Bronchial epithelial cell (primary cell): Measurements from ENCODE around the gene YWHAQ. TPM values are rescaled to one million over a fixed set of nuclear protein-coding genes. Genes with fewer than 3 reads are reported as not detected.
"Not testable (repeated sequence)": the region's sequence is repeated elsewhere in the genome, so short reads cannot be mapped to it uniquely, and the experiment has no call there.

ENCODE experiments used
- DNase-seq: peaks from one replicate; pipeline ENCODE4 v3.0.0-alpha.2; 2010; ENCODE audit warnings: low read depth
- FAIRE-seq: peaks from 2 replicates; lab custom pipeline; 2011; peaks lifted over from hg19 to GRCh38; lab: Jason Lieb, UNC
- H3K27me3 ChIP-seq: 2 replicates; pipeline ENCODE4 v1.5.1; 2011; ENCODE audit warnings: low read length; ENCODE audit not compliant: control insufficient read depth, insufficient read depth
- H3K36me3 ChIP-seq: 2 replicates; pipeline ENCODE4 v1.5.1; 2011; ENCODE audit warnings: low read length; ENCODE audit not compliant: control insufficient read depth, insufficient read depth
- H3K4me3 ChIP-seq: 2 replicates; pipeline ENCODE4 v1.5.1; 2011; ENCODE audit warnings: mild to moderate bottlenecking, low read depth, low read length, control low read depth
- CTCF ChIP-seq: IDR thresholded peaks from 2 replicates; pipeline ENCODE4 v1.5.1; 2011; ENCODE audit warnings: mild to moderate bottlenecking, moderate library complexity, low read length, control low read depth, inconsistent platforms; ENCODE audit not compliant: insufficient read depth, severe bottlenecking
- total RNA-seq: library from RNA; depleted of rRNA; stranded (reverse); fragments of >200 nt; gene quantifications from 2 replicates; pipeline ENCODE4 v1.2.1, GENCODE V29; 2014

Gene YWHAQ
- total RNA-seq, 1 donor from 2014 or later = 176 TPM

- Histone ChIP-seq H3K36me3 (peaks cover 8% of the 10 kb centered on the region), H3K27me3 (no peaks in the 10 kb centered on the region), H3K4me3 (no peak overlapping the region)
- FAIRE-seq = no peak
- DNase-seq = no peak
- TF ChIP-seq CTCF = no peak
These were observed 35.1 kb downstream of the YWHAQ start for GRCh38 chr2:9595746-9596145.

GRCh38 chr2:9595256-9595655 is 35.5 kb downstream of the YWHAQ start:
- DNase-seq = peak; percentile 16
- not testable (repeated sequence) for H3K27me3 ChIP-seq, FAIRE-seq, H3K4me3 ChIP-seq, H3K36me3 ChIP-seq

- H3K27me3 ChIP-seq = no peaks in the 10 kb centered on the region
- H3K36me3 ChIP-seq = peaks cover 5% of the 10 kb centered on the region
- no peak overlapping the region for H3K4me3 ChIP-seq
- DNase-seq (peak; percentile 93), FAIRE-seq (no peak)
- TF ChIP-seq CTCF = no peak
These were observed 36.3 kb downstream of the YWHAQ start for GRCh38 chr2:9594366-9595054.

- Histone ChIP-seq H3K36me3 (peaks cover 4% of the 10 kb centered on the region), H3K4me3 (no peak overlapping the region), H3K27me3 (no peaks in the 10 kb centered on the region)
- FAIRE-seq (no peak), DNase-seq (no peak)
- TF ChIP-seq CTCF = no peak
These were observed 36.9 kb downstream of the YWHAQ start for GRCh38 chr2:9593925-9594324.

GRCh38 chr2:9592699-9593098 is 38.1 kb downstream of the YWHAQ start:
- DNase-seq = no peak
- Histone ChIP-seq H3K4me3 (no peak overlapping the region), H3K36me3 (peaks cover 6% of the 10 kb centered on the region), H3K27me3 (no peaks in the 10 kb centered on the region)
- TF ChIP-seq CTCF = no peak
- FAIRE-seq = no peak

- DNase-seq = peak; percentile 56
- FAIRE-seq = no peak
- no peak overlapping the region for H3K4me3 ChIP-seq
- peaks cover 12% of the 10 kb centered on the region for H3K36me3 ChIP-seq
- no peak for TF ChIP-seq CTCF
- H3K27me3 ChIP-seq = no peaks in the 10 kb centered on the region
These were observed 40.2 kb downstream of the YWHAQ start for GRCh38 chr2:9590641-9591040.
